ENCODE data around the gene ARHGAP31.

Gene ARHGAP31

GRCh38 chr3:119413603-119414280 lies 119.6 kb downstream of the ARHGAP31 start:
- no peaks in the 10 kb centered on the region for H3K79me2 ChIP-seq (ENCODE audit: control insufficient read depth, low read length)
- H3K4me1 ChIP-seq (ENCODE audit: control insufficient read depth, low read length), result no peaks in the 10 kb centered on the region
- no peaks in the 10 kb centered on the region for H3K9me2 ChIP-seq (replicated peaks; ENCODE audit: control insufficient read depth, low read length)
- no peak overlapping the region for H3K4me2 ChIP-seq (ENCODE audit: low read length)
- no peaks in the 10 kb centered on the region for H4K20me1 ChIP-seq (ENCODE audit: control insufficient read depth, insufficient read depth, low read depth, low read length)
- H3F3A ChIP-seq (ENCODE audit: control insufficient read depth, insufficient read depth), result no peaks in the 10 kb centered on the region
- no peaks in the 10 kb centered on the region for H3K27me3 ChIP-seq (ENCODE audit: control insufficient read depth, low read length)
- H3K36me3 ChIP-seq (ENCODE audit: control insufficient read depth, low read length), result no peaks in the 10 kb centered on the region
- no peaks in the 10 kb centered on the region for H3K9me3 ChIP-seq (ENCODE audit: control insufficient read depth, insufficient read depth, low read length)
- H3K4me3 ChIP-seq (ENCODE audit: low read length), result no peak overlapping the region
- TF ChIP-seq EZH2phosphoT487 (IDR thresholded peaks at IDR 0.05; ENCODE audit: borderline replicate concordance, low read length) (no peak), CTCF (IDR thresholded peaks at IDR 0.05; ENCODE audit: low read depth, low read length, poor library complexity, severe bottlenecking) (no peak)
- H3K27ac ChIP-seq (ENCODE audit: low read depth, low read length), result no peak overlapping the region

- Histone ChIP-seq H3K27me3 (ENCODE audit: control insufficient read depth, low read length) (no peaks in the 10 kb centered on the region), H4K20me1 (ENCODE audit: control insufficient read depth, insufficient read depth, low read depth, low read length) (no peaks in the 10 kb centered on the region), H3K4me1 (ENCODE audit: control insufficient read depth, low read length) (no peaks in the 10 kb centered on the region), H3K4me3 (ENCODE audit: low read length) (no peak overlapping the region), H3K9me3 (ENCODE audit: control insufficient read depth, insufficient read depth, low read length) (no peaks in the 10 kb centered on the region), H3K9me2 (replicated peaks; ENCODE audit: control insufficient read depth, low read length) (no peaks in the 10 kb centered on the region), H3K27ac (ENCODE audit: low read depth, low read length) (no peak overlapping the region), H3F3A (ENCODE audit: control insufficient read depth, insufficient read depth) (no peaks in the 10 kb centered on the region), H3K36me3 (ENCODE audit: control insufficient read depth, low read length) (no peaks in the 10 kb centered on the region), H3K4me2 (ENCODE audit: low read length) (no peak overlapping the region), H3K79me2 (ENCODE audit: control insufficient read depth, low read length) (no peaks in the 10 kb centered on the region)
- TF ChIP-seq EZH2phosphoT487 (IDR thresholded peaks at IDR 0.05; ENCODE audit: borderline replicate concordance, low read length), result no peak
- TF ChIP-seq CTCF (IDR thresholded peaks at IDR 0.05; ENCODE audit: low read depth, low read length, poor library complexity, severe bottlenecking), result no peak
Observed at GRCh38 chr3:119416873-119417272, 122.7 kb downstream of the ARHGAP31 start.

- Histone ChIP-seq H3K9me2 (replicated peaks; ENCODE audit: control insufficient read depth, low read length) (no peaks in the 10 kb centered on the region), H3K4me2 (ENCODE audit: low read length) (no peak overlapping the region), H3K79me2 (ENCODE audit: control insufficient read depth, low read length) (no peaks in the 10 kb centered on the region), H3K27ac (ENCODE audit: low read depth, low read length) (no peak overlapping the region), H3K9me3 (ENCODE audit: control insufficient read depth, insufficient read depth, low read length) (no peaks in the 10 kb centered on the region), H3K4me1 (ENCODE audit: control insufficient read depth, low read length) (no peaks in the 10 kb centered on the region), H3K36me3 (ENCODE audit: control insufficient read depth, low read length) (no peaks in the 10 kb centered on the region), H3F3A (ENCODE audit: control insufficient read depth, insufficient read depth) (no peaks in the 10 kb centered on the region), H4K20me1 (ENCODE audit: control insufficient read depth, insufficient read depth, low read depth, low read length) (no peaks in the 10 kb centered on the region), H3K27me3 (ENCODE audit: control insufficient read depth, low read length) (no peaks in the 10 kb centered on the region), H3K4me3 (ENCODE audit: low read length) (no peak overlapping the region)
- TF ChIP-seq CTCF (IDR thresholded peaks at IDR 0.05; ENCODE audit: low read depth, low read length, poor library complexity, severe bottlenecking), result no peak
- no peak for TF ChIP-seq EZH2phosphoT487 (IDR thresholded peaks at IDR 0.05; ENCODE audit: borderline replicate concordance, low read length)
Observed at GRCh38 chr3:119417771-119418512, 123.8 kb downstream of the ARHGAP31 start.
